ENCODE measurements around the gene GBP5.

GBP5 gene

DNA sequence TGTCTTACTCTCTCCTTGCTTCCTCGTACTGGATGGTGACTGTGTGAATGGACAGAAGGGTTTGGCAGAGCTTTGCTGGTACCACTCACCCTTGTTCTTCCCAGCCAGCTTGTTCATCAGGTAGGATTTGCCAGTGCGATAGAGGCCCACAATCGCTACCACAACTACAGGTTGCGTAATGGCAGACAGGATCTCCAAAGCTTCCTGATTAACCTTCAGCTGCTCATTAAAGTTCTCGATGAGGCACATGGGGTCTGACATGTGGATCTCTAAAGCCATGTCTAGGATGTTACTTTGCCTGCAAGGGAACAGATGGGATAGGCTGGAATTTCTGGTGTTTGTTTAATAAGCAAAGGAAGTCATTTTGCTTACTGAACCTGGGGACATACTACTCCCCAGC is 3.4 kb downstream of the GBP5 start:
- TF ChIP-seq, protein P1, sequence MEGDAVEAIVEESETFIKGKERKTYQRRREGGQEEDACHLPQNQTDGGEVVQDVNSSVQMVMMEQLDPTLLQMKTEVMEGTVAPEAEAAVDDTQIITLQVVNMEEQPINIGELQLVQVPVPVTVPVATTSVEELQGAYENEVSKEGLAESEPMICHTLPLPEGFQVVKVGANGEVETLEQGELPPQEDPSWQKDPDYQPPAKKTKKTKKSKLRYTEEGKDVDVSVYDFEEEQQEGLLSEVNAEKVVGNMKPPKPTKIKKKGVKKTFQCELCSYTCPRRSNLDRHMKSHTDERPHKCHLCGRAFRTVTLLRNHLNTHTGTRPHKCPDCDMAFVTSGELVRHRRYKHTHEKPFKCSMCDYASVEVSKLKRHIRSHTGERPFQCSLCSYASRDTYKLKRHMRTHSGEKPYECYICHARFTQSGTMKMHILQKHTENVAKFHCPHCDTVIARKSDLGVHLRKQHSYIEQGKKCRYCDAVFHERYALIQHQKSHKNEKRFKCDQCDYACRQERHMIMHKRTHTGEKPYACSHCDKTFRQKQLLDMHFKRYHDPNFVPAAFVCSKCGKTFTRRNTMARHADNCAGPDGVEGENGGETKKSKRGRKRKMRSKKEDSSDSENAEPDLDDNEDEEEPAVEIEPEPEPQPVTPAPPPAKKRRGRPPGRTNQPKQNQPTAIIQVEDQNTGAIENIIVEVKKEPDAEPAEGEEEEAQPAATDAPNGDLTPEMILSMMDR (conservative IDR thresholded peaks at IDR 0.05; ENCODE audit: low read depth, low read length), result no peak
- no peak overlapping the region for H3K4me3 ChIP-seq (ENCODE audit: low read length)
- no peak for DNase-seq (ENCODE audit: low read depth)

DNA sequence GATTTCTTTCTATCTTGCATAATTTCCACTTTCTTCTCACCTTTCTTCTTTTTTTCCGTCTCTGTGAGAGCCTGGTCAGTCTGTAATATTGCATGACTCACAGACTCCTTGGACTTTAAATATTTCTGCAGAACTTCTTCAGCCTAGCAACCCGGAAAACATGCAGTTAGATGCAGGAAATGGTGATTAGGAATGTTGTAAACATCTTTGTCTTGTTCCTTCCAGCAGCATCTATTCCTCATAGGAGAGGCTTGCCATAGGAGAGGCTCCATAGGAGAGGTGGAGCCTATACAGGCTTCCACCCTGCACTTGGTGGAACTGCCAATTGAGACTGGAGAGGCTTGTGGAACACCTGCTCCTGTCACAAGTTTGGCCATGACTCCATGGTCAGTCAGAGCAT is 10.0 kb downstream of the GBP5 start:
- no peak overlapping the region for H3K4me3 ChIP-seq (ENCODE audit: low read length)
- TF ChIP-seq, protein P1 (conservative IDR thresholded peaks at IDR 0.05; ENCODE audit: low read depth, low read length), result no peak
- no peak for DNase-seq (ENCODE audit: low read depth)

DNA sequence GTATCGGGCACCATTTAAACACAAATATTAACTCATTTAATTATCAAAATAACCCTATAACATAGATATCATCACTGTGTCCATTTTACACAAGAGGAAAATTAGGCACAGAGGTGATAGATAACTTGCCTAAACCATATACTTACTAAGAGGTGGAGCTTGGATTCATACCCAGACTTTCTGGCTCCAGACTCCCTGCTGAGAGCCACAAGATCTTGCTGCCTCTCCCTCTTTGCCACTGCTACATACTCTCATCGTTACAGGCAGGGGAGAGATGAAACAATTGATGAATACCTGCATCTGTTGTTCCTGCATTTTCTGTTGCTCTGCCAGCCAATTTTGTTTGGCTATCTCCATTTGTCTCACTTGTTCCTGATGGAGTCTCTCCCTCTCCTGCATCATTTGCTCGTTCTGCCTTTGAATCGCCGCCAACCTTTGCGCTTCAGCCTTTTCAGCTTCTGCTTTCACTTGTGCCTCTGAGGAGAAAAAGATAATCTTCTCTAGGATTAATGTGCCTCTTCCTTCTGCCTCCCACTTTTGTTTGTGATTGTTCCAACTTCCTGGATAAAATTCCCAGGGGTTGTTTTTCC is 10.6 kb downstream of the GBP5 start:
- no peak for DNase-seq (ENCODE audit: low read depth)
- TF ChIP-seq, protein P1 (conservative IDR thresholded peaks at IDR 0.05; ENCODE audit: low read depth, low read length), result no peak
- no peak overlapping the region for H3K4me3 ChIP-seq (ENCODE audit: low read length)

DNA sequence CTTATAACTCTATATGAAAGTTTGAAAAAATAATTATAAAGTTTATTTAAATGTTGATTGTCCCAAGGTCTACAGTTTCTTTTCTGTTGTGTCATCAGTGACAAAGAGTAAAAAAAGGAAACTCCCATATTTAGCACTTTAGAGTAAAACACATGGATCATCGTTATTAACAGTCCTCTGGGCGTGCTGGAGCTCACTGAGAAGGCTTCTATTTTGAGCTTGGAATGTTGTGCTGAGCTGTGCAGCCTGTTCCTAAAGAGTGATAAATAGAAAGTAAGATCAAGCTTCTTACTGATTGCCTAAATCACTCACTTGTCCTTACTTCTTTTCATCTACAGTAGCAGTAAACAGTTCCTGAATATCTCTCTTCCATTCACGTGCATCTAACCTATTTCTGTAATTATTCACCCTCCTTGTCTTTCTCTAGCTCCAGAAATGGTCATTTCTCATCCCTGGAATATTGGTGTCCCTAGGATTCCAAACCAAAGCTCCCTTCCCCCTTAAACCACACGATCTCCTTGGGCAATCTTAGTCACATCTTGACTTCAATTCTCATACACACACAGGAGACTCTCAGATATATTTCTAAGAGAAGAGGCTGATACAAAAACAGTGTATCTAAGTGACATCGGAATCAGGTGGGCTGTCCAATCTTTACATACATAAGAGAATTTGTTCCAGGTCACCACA is 11.9 kb downstream of the GBP5 start:
- TF ChIP-seq, protein P1 (conservative IDR thresholded peaks at IDR 0.05; ENCODE audit: low read depth, low read length), result no peak
- no peak for DNase-seq (ENCODE audit: low read depth)
- H3K4me3 ChIP-seq (ENCODE audit: low read length), result no peak overlapping the region

DNA sequence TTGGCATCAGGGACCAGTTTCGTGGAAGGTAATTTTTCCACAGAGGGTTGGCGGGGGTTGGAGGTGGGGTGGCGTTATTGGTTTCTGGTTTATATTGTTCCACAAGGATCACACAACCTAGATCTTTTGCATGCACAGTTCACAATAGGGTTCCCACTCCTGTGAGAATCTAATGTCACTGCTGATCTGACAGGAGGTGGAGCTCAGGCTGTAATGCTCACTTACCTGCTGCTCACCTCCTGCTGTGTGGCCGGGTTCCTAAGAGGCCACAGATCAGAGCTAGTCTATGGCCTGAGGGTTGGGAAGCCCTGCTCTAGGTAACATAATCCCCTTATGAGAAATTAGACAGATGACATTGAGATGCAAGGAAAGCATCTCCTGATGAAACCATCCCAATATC is 12.6 kb downstream of the GBP5 start:
- no peak for DNase-seq (ENCODE audit: low read depth)
- TF ChIP-seq, protein P1 (conservative IDR thresholded peaks at IDR 0.05; ENCODE audit: low read depth, low read length), result no peak
- no peak overlapping the region for H3K4me3 ChIP-seq (ENCODE audit: low read length)

DNA sequence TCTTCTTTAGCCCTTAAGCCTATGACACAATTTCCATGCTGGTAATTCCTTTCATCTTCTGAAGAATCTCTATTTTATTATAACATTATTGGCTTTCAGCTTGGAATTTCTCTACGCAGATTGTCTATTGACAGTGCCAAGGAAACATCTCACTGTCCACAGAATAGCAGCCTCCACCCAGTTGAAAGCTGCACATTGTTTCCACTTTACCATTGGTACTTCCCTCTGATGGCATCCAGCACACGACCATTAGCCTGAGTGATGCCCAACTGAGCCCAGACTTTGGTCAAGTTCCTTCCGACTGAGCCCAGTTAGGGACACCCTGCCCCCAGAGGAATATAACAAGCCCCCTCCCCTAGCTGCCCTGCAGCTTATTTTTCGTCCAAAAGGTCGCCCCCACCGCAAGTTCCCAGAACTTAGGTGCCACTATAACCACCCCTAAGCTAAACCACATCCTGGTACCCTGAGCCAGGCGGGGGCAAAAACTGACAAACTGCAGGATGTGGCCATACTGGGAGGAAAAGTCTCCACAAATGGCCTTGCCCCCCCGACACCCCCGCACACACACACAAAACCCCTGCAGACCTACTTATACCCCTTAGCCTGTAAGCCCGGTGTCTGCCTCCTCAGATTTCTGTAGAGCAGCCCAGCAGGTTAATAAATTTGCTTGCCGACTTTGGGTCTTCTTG is 13.2 kb downstream of the GBP5 start:
- H3K4me3 ChIP-seq (ENCODE audit: low read length), result no peak overlapping the region
- TF ChIP-seq, protein P1 (conservative IDR thresholded peaks at IDR 0.05; ENCODE audit: low read depth, low read length), result no peak
- no peak for DNase-seq (ENCODE audit: low read depth)

All from retinal pigment epithelial cell (primary cell).